Large intestine (tissue), 3 donors: ENCODE results near the gene TRDN. TPM values are rescaled to one million over a fixed set of nuclear protein-coding genes. Genes with fewer than 3 reads are reported as not detected.

Experiments used
- DNase-seq, 2 donors: peaks; one replicate each; pipeline versions ENCODE4 v3.0.0 to v3.0.0-alpha.2; 2013
- H3K27ac ChIP-seq: one replicate; pipeline ENCODE4 v1.5.1; 2013; ENCODE audit warnings: low read length
- H3K27me3 ChIP-seq: 2 replicates; pipeline ENCODE4 v1.6.1; 2013; ENCODE audit warnings: low read length; ENCODE audit not compliant: control insufficient read depth, insufficient read depth
- H3K36me3 ChIP-seq: 2 replicates; pipeline ENCODE4 v1.6.1; 2013; ENCODE audit warnings: low read length; ENCODE audit not compliant: control insufficient read depth, insufficient read depth
- H3K4me1 ChIP-seq: one replicate; pipeline ENCODE4 v1.6.1; 2013; ENCODE audit warnings: low read length; ENCODE audit not compliant: control insufficient read depth, insufficient read depth
- H3K4me3 ChIP-seq: one replicate; pipeline ENCODE4 v1.5.1; 2013; ENCODE audit warnings: low read length
- H3K9me3 ChIP-seq: one replicate; pipeline ENCODE4 v1.6.1; 2013; ENCODE audit warnings: mild to moderate bottlenecking, low read depth, low read length, moderate library complexity; ENCODE audit not compliant: control insufficient read depth
- WGBS: methylation state at CpG from one replicate; pipeline ENCODE4 v1.1.5; 2013; ENCODE audit warnings: low lambda C conversion rate; ENCODE audit not compliant: insufficient coverage; 5-methylcytosine and 5-hydroxymethylcytosine counted together
- polyA plus RNA-seq: library from polyadenylated mRNA; unstranded; fragments of 120-200 nt; gene quantifications from one replicate; pipeline ENCODE4 v1.2.1, GENCODE V29; 2013

The TRDN gene
- polyA plus RNA-seq, 1 donor: 0.09 TPM

- no peaks in the 10 kb centered on the region for H3K9me3 ChIP-seq
- H3K4me1 ChIP-seq: no peaks in the 10 kb centered on the region
- no peaks in the 10 kb centered on the region for H3K27me3 ChIP-seq
- H3K27ac ChIP-seq: no peak overlapping the region
- H3K36me3 ChIP-seq: no peaks in the 10 kb centered on the region
- DNase-seq: no peak
- H3K4me3 ChIP-seq: no peak overlapping the region
- 84% methylated on average over 2 of the region's 2 CpGs for WGBS
Observed at GRCh38 chr6:123210645-123211044, 426.1 kb downstream of the TRDN start.

DNA sequence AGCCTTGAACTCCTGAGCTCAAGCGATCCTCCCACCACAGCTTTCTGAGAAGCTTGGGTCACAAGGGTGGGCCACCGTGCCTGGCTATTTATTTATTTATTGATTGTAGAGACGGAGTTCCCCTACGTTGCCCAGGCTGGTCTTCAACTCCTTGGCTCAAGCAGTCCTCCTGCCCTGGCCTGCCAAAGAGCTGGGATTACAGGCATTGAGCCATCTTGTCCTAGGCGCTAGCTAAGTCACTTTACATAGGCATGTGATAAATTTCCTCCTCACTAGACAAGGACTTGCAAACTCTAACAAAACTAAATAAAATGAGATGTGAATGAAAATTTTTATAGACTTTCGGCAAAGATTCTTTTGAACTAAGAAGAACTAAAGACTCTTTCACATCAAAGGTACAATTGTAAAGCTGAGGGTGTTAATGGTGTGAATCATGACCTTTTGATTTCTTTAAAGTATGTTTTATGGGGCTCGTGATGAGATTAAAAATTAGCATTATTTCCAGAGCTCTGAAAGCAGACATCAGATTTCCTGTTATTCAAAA lies 428.7 kb downstream of the TRDN start:
- H3K27ac ChIP-seq: no peak overlapping the region
- WGBS: 83% methylated on average over 1 of the region's 7 CpGs
- H3K4me3 ChIP-seq: no peak overlapping the region

GRCh38 chr6:123203928-123204327 lies 432.8 kb downstream of the TRDN start:
- Histone ChIP-seq H3K9me3 (peaks cover 7% of the 10 kb centered on the region), H3K4me3 (no peak overlapping the region), H3K4me1 (no peaks in the 10 kb centered on the region), H3K27ac (no peak overlapping the region), H3K27me3 (no peaks in the 10 kb centered on the region), H3K36me3 (no peaks in the 10 kb centered on the region)
- no CpG with 5 or more reads among the region's 1 CpG for WGBS
- DNase-seq: no peak

More for the DNA sequence above, 428.7 kb downstream of the TRDN start:
- no peak for DNase-seq
- H3K27me3 ChIP-seq: no peaks in the 10 kb centered on the region
- no peaks in the 10 kb centered on the region for H3K9me3 ChIP-seq
- no peaks in the 10 kb centered on the region for H3K4me1 ChIP-seq
- H3K36me3 ChIP-seq: no peaks in the 10 kb centered on the region

DNA sequence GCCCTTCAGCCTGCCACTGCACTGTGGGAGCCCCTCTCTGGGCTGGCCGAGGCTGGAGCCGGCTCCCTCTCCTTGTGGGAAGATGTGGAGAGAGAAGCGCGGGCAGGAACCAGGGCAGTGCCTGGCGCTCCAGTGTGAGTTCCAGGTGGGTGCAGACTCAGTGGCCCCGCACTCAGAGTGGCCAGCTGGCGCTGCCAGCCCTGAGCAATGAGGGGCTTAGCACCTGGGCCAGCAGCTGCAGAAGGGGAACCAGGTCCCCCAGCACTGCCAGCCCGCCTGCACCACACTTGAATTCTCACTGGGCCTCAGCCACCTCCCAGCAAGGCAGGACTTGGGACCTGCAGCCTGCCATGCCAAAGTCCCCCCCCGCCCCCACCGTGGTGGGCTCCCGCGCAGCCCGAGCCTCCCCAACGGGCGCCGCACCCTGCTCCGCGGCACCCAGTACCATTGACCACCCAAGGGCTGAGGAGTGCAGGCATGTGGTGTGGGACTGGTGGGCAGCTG lies 434.8 kb downstream of the TRDN start:
- Histone ChIP-seq H3K27me3 (no peaks in the 10 kb centered on the region), H3K9me3 (peaks cover 7% of the 10 kb centered on the region), H3K36me3 (no peaks in the 10 kb centered on the region), H3K4me1 (no peaks in the 10 kb centered on the region), H3K27ac (no peak overlapping the region), H3K4me3 (no peak overlapping the region)
- no CpG with 5 or more reads among the region's 18 CpGs for WGBS
- no peak for DNase-seq

GRCh38 chr6:123193298-123193697 lies 443.5 kb downstream of the TRDN start:
- no peaks in the 10 kb centered on the region for H3K4me1 ChIP-seq
- DNase-seq: no peak
- H3K36me3 ChIP-seq: no peaks in the 10 kb centered on the region
- no peak overlapping the region for H3K27ac ChIP-seq
- no peaks in the 10 kb centered on the region for H3K9me3 ChIP-seq
- no peaks in the 10 kb centered on the region for H3K27me3 ChIP-seq
- H3K4me3 ChIP-seq: no peak overlapping the region

- no peaks in the 10 kb centered on the region for H3K27me3 ChIP-seq
- no peaks in the 10 kb centered on the region for H3K36me3 ChIP-seq
- no peak overlapping the region for H3K27ac ChIP-seq
- no peak overlapping the region for H3K4me3 ChIP-seq
- no peaks in the 10 kb centered on the region for H3K9me3 ChIP-seq
- no peak for DNase-seq
- WGBS: no CpG with 5 or more reads among the region's 1 CpG
- no peaks in the 10 kb centered on the region for H3K4me1 ChIP-seq
Observed at GRCh38 chr6:123189816-123190215, 446.9 kb downstream of the TRDN start.

DNA sequence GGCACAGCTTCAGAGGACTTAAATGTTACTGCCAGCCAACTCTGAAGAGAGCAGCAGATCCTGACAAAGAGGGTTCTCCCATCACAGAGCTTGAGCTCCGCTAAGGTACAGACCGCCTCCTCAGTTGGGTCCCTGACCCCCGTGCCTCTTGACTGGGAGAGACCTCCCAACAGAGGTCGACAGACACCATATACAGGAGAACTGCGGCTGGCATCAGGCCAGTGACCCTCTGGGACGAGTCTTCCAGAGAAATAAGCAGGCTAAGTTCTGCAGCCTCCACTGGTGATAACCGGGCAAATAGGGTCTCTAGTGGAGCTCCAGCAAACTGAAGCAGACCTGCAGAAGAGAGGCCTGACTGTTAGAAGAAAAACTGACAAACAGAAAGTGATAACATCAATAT lies 453.8 kb downstream of the TRDN start:
- no peaks in the 10 kb centered on the region for H3K27me3 ChIP-seq
- H3K4me1 ChIP-seq: no peaks in the 10 kb centered on the region
- peaks cover 6% of the 10 kb centered on the region for H3K9me3 ChIP-seq
- H3K4me3 ChIP-seq: no peak overlapping the region
- WGBS: no CpG with 5 or more reads among the region's 7 CpGs
- no peak for DNase-seq
- no peak overlapping the region for H3K27ac ChIP-seq
- H3K36me3 ChIP-seq: no peaks in the 10 kb centered on the region

- 40% methylated on average over 1 of the region's 1 CpG for WGBS
- no peaks in the 10 kb centered on the region for H3K27me3 ChIP-seq
- H3K36me3 ChIP-seq: no peaks in the 10 kb centered on the region
- H3K4me1 ChIP-seq: no peaks in the 10 kb centered on the region
- no peak for DNase-seq
- no peaks in the 10 kb centered on the region for H3K9me3 ChIP-seq
- H3K4me3 ChIP-seq: no peak overlapping the region
- H3K27ac ChIP-seq: no peak overlapping the region
Observed at GRCh38 chr6:123176706-123177105, 460.0 kb downstream of the TRDN start.

GRCh38 chr6:123171341-123172115 lies 465.2 kb downstream of the TRDN start:
- no peak overlapping the region for H3K27ac ChIP-seq
- H3K36me3 ChIP-seq: no peaks in the 10 kb centered on the region
- no peak overlapping the region for H3K4me3 ChIP-seq
- DNase-seq: no peak
- no peaks in the 10 kb centered on the region for H3K4me1 ChIP-seq
- H3K27me3 ChIP-seq: no peaks in the 10 kb centered on the region
- no peaks in the 10 kb centered on the region for H3K9me3 ChIP-seq
- WGBS: no CpG with 5 or more reads among the region's 5 CpGs

DNA sequence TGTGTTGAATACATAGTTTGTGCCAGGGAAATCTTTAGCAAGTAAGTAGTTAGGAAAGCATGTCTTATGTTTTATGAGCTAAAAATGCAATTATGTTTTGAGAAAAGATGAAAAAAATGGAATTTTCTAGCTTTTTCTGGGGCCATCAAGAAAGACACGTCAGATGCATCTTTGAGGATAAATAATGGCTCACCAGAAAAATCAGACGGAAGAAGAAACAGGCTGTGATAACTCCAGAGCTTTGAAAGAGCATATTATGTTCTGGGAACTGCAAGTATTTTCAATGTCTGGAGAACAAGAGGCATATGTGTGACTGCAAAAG lies 467.0 kb downstream of the TRDN start:
- Histone ChIP-seq H3K4me1 (no peaks in the 10 kb centered on the region), H3K9me3 (no peaks in the 10 kb centered on the region), H3K27ac (no peak overlapping the region), H3K36me3 (no peaks in the 10 kb centered on the region), H3K4me3 (no peak overlapping the region), H3K27me3 (no peaks in the 10 kb centered on the region)
- no peak for DNase-seq
- WGBS: 79% methylated on average over 2 of the region's 2 CpGs
